LHCN-M2 (cell line): ENCODE data around the gene MTA3. TPM values are rescaled to one million over a fixed set of nuclear protein-coding genes. Genes with fewer than 3 reads are reported as not detected.
"Not testable (repeated sequence)": the region's sequence is repeated elsewhere in the genome, so short reads cannot be mapped to it uniquely, and the experiment has no call there.

ENCODE experiments used
- DNase-seq: peaks from one replicate; pipeline ENCODE4 v3.0.0-alpha.2; 2012; ENCODE audit warnings: low read depth
- polyA plus RNA-seq: library from polyadenylated mRNA; unstranded; fragments of >200 nt; gene quantifications from one replicate; pipeline ENCODE4 v1.2.1, GENCODE V29; 2012; ENCODE audit warnings: missing spikeins
- total RNA-seq: library from RNA; depleted of rRNA; stranded (reverse); fragments of >200 nt; gene quantifications from 2 replicates; pipeline ENCODE4 v1.2.3, GENCODE V29; 2014; rRNA removed

MTA3 gene
- 18.3 and 18.8 TPM in 2 replicates for total RNA-seq
- polyA plus RNA-seq: 19.1 TPM

- peak; percentile 18 for DNase-seq
Observed at GRCh38 chr2:42568401-42569115, at the start of gene MTA3. Gene MTA3, plus strand, starts transcription at chr2:42568632. Its CDS starts 114 bp downstream, at chr2:42568746.

GRCh38 chr2:42519624-42520023 lies 48.8 kb upstream of the MTA3 start:
- DNase-seq: no peak

- no peak for DNase-seq
Observed at GRCh38 chr2:42522035-42522434, 46.4 kb upstream of the MTA3 start.

- no peak for DNase-seq
Observed at GRCh38 chr2:42523341-42523740, 45.1 kb upstream of the MTA3 start.

GRCh38 chr2:42532397-42532796 lies 36.0 kb upstream of the MTA3 start:
- DNase-seq: no peak

GRCh38 chr2:42537493-42537892 lies 30.9 kb upstream of the MTA3 start:
- no peak for DNase-seq

- no peak for DNase-seq
Observed at GRCh38 chr2:42542871-42543270, 25.6 kb upstream of the MTA3 start.

GRCh38 chr2:42545023-42545721 lies 23.3 kb upstream of the MTA3 start:
- DNase-seq: no peak

- no peak for DNase-seq
Observed at GRCh38 chr2:42545841-42546390, 22.5 kb upstream of the MTA3 start.

- no peak for DNase-seq
Observed at GRCh38 chr2:42547014-42547413, 21.4 kb upstream of the MTA3 start.

- no peak for DNase-seq
Observed at GRCh38 chr2:42547446-42548295, 20.8 kb upstream of the MTA3 start.

- no peak for DNase-seq
Observed at GRCh38 chr2:42550870-42551269, 17.6 kb upstream of the MTA3 start.

GRCh38 chr2:42554392-42554791 lies 14.0 kb upstream of the MTA3 start:
- DNase-seq: no peak

GRCh38 chr2:42556315-42556890 lies 12.0 kb upstream of the MTA3 start:
- DNase-seq: no peak

- DNase-seq: no peak
Observed at GRCh38 chr2:42557306-42557705, 11.1 kb upstream of the MTA3 start.

- DNase-seq: no peak
Observed at GRCh38 chr2:42558827-42559226, 9.6 kb upstream of the MTA3 start.

GRCh38 chr2:42560133-42560532 lies 8.3 kb upstream of the MTA3 start:
- not testable (repeated sequence) for DNase-seq

GRCh38 chr2:42560899-42561298 lies 7.5 kb upstream of the MTA3 start:
- DNase-seq: no peak

- no peak for DNase-seq
Observed at GRCh38 chr2:42562474-42563144, 5.8 kb upstream of the MTA3 start.

- DNase-seq: no peak
Observed at GRCh38 chr2:42566025-42566424, 2.4 kb upstream of the MTA3 start.

GRCh38 chr2:42566837-42567321 lies 1.6 kb upstream of the MTA3 start:
- peak; percentile 65 for DNase-seq
